A673 (cell line): ENCODE results near the gene MYL11.

Source experiments
- EZH2 ChIP-seq: fragments of 200-600 bp; sonication (generic); IDR thresholded peaks from 2 replicates; pipeline ENCODE4 v1.6.1; 2017; ENCODE audit warnings: borderline replicate concordance, low read depth, mild to moderate bottlenecking, mixed read lengths, antibody characterized with exemption, low read length; ENCODE audit not compliant: poor library complexity, severe bottlenecking
- TF ChIP-seq, protein P1 (sequence below): fragments of 300-800, 200-600 bp; sonication (generic); conservative IDR thresholded peaks from 2 replicates; pipeline ENCODE4 v1.5.1; 2017; ENCODE audit warnings: low read depth, mild to moderate bottlenecking, antibody characterized with exemption, low read length, moderate library complexity, mixed read lengths

DNA sequence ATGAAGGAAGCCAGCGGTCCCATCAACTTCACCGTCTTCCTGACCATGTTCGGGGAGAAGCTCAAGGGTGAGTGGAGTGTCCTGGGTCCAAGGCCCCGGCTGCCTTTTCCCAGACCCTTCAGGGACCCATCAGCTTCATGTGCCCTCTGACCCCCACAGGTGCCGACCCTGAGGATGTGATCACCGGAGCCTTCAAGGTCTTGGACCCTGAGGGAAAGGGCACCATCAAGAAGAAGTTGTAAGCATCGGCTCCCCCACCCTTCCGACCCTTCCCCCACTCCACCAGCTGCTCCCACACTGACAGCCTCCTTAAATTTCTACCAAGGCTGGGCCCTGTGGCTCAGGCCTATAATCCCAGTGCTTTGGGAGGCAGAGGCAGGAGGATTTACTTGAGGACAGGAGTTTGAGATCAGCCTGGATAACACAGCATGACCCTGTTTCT, 1.9 kb downstream of the MYL11 start:
- TF ChIP-seq, protein P1, sequence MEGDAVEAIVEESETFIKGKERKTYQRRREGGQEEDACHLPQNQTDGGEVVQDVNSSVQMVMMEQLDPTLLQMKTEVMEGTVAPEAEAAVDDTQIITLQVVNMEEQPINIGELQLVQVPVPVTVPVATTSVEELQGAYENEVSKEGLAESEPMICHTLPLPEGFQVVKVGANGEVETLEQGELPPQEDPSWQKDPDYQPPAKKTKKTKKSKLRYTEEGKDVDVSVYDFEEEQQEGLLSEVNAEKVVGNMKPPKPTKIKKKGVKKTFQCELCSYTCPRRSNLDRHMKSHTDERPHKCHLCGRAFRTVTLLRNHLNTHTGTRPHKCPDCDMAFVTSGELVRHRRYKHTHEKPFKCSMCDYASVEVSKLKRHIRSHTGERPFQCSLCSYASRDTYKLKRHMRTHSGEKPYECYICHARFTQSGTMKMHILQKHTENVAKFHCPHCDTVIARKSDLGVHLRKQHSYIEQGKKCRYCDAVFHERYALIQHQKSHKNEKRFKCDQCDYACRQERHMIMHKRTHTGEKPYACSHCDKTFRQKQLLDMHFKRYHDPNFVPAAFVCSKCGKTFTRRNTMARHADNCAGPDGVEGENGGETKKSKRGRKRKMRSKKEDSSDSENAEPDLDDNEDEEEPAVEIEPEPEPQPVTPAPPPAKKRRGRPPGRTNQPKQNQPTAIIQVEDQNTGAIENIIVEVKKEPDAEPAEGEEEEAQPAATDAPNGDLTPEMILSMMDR, result no peak
- no peak for TF ChIP-seq EZH2
